DOHH2 (cell line): ENCODE measurements around the gene RBM47.

Source experiments
- EZH2phosphoT487 ChIP-seq: fragments of 200-600 bp; sonication (generic); IDR thresholded peaks from 2 replicates; pipeline ENCODE4 v1.6.1; 2017; ENCODE audit warnings: borderline replicate concordance, mild to moderate bottlenecking, antibody characterized with exemption, low read length, moderate library complexity, mixed read lengths
- TF ChIP-seq, protein P1 (sequence below): fragments of 200-600 bp; sonication (generic); IDR thresholded peaks from one replicate; pipeline ENCODE4 v1.5.1; 2014; ENCODE audit warnings: antibody characterized with exemption, mild to moderate bottlenecking, low read depth, low read length; ENCODE audit not compliant: poor library complexity, severe bottlenecking

DNA sequence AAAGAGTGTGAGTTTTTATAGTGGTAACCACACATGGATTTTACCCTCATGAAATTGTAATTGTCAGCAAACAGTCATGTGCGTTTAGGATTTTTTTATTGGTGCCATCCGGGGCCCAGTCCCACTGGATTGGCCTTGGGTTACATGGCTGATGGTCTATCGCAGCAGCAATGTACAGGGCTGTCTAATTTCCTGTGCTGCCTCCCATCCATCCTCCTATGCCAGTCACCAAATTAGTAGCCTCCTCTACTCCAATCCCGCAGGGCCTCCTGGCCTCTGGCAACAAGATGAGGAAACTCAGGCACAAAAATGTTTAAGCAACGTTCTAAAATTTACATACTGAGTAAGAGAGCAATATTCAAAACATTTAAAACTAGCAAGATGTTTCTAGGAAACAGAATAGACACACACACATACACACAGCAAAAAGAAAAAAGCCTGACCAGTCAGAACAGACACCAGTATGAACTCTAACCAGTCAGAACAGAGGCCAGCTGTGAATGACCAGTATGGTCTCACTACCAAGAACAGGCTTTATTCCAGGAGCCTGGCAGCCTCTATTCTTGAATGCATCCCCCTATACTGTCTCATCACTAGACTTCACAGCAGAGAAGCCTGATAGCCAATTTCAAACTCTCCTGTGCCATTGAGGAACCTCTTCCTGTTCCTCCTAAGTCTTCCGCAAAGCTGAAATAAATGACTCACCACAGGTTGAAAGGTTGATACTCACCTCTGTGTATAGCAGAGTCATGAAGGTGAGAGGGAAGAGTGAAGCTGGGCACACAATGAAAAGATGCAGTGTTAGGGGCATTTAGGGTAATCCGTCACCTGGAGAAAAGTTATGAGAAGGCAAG lies 251.9 kb downstream of the RBM47 start:
- TF ChIP-seq, protein P1, sequence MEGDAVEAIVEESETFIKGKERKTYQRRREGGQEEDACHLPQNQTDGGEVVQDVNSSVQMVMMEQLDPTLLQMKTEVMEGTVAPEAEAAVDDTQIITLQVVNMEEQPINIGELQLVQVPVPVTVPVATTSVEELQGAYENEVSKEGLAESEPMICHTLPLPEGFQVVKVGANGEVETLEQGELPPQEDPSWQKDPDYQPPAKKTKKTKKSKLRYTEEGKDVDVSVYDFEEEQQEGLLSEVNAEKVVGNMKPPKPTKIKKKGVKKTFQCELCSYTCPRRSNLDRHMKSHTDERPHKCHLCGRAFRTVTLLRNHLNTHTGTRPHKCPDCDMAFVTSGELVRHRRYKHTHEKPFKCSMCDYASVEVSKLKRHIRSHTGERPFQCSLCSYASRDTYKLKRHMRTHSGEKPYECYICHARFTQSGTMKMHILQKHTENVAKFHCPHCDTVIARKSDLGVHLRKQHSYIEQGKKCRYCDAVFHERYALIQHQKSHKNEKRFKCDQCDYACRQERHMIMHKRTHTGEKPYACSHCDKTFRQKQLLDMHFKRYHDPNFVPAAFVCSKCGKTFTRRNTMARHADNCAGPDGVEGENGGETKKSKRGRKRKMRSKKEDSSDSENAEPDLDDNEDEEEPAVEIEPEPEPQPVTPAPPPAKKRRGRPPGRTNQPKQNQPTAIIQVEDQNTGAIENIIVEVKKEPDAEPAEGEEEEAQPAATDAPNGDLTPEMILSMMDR, result no peak
- no peak for TF ChIP-seq EZH2phosphoT487
